OCI-LY1 (cell line): ENCODE measurements around the gene ATXN1.

Experiments used
- H2AFZ ChIP-seq: fragments of 200-600 bp; sonication (generic), shearing (Covaris generic); 2 replicates; pipeline ENCODE4 v1.6.0; 2014; ENCODE audit warnings: antibody characterized with exemption, mild to moderate bottlenecking, low read length
- H3F3A ChIP-seq: fragments of 200-600 bp; sonication (generic), shearing (Covaris generic); 2 replicates; pipeline ENCODE4 v1.6.0; 2014; ENCODE audit warnings: mild to moderate bottlenecking, antibody characterized with exemption, low read length, moderate library complexity; ENCODE audit not compliant: insufficient read depth
- H3K27ac ChIP-seq: fragments of 200-600 bp; sonication (generic); 2 replicates; pipeline ENCODE4 v1.5.1; 2014; ENCODE audit warnings: low read length, mixed run types, mild to moderate bottlenecking, low read depth; ENCODE audit not compliant: poor library complexity, severe bottlenecking
- H3K27me3 ChIP-seq: fragments of 200-600 bp; sonication (generic); 2 replicates; pipeline ENCODE4 v1.6.0; 2014; ENCODE audit warnings: antibody characterized with exemption, mild to moderate bottlenecking, low read length, moderate library complexity; ENCODE audit not compliant: insufficient read depth
- H3K36me3 ChIP-seq: fragments of 200-600 bp; sonication (generic); 2 replicates; pipeline ENCODE4 v1.6.1; 2014; ENCODE audit warnings: mild to moderate bottlenecking, antibody characterized with exemption, low read length, moderate library complexity, mixed read lengths; ENCODE audit not compliant: insufficient read depth
- H3K4me1 ChIP-seq: fragments of 200-600 bp; sonication (generic); 2 replicates; pipeline ENCODE4 v1.5.1; 2014; ENCODE audit warnings: mild to moderate bottlenecking, low read length, moderate library complexity; ENCODE audit not compliant: insufficient read depth, severe bottlenecking
- H3K4me2 ChIP-seq: fragments of 200-600 bp; sonication (generic), shearing (Covaris generic); 2 replicates; pipeline ENCODE4 v1.6.1; 2014; ENCODE audit warnings: low read length
- H3K4me3 ChIP-seq: fragments of 200-600 bp; sonication (generic); 2 replicates; pipeline ENCODE4 v1.5.1; 2014; ENCODE audit warnings: low read length, low read depth, mild to moderate bottlenecking, mixed read lengths; ENCODE audit not compliant: poor library complexity, severe bottlenecking
- H3K79me2 ChIP-seq: fragments of 200-600 bp; shearing (Covaris generic); 2 replicates; pipeline ENCODE4 v1.6.1; 2016; ENCODE audit warnings: mixed run types, low read length, mixed read lengths; ENCODE audit not compliant: insufficient read depth
- H3K9ac ChIP-seq: fragments of 200-600 bp; sonication (generic), shearing (Covaris generic); 2 replicates; pipeline ENCODE4 v1.6.1; 2014; ENCODE audit warnings: mild to moderate bottlenecking, low read length, mixed read lengths
- H3K9me2 ChIP-seq: fragments of 200-600 bp; sonication (generic), shearing (Covaris generic); 2 replicates; pipeline ENCODE4 v1.6.1; 2014; ENCODE audit warnings: low read depth, mild to moderate bottlenecking, low read length, mixed read lengths
- H3K9me3 ChIP-seq: fragments of 200-600 bp; shearing (Covaris generic); 2 replicates; pipeline ENCODE4 v1.6.1; 2014; ENCODE audit warnings: low read length, mixed read lengths
- H4K20me1 ChIP-seq: fragments of 200-600 bp; sonication (generic), shearing (Covaris generic); 2 replicates; pipeline ENCODE4 v1.6.0; 2016; ENCODE audit warnings: mild to moderate bottlenecking, low read length; ENCODE audit not compliant: insufficient read depth
- EZH2 ChIP-seq: fragments of 200-600 bp; sonication (generic), shearing (Covaris generic); IDR thresholded peaks from 2 replicates; pipeline ENCODE4 v1.8.0; 2017; ENCODE audit warnings: borderline replicate concordance, mixed run types, mild to moderate bottlenecking, antibody characterized with exemption, low read length, moderate library complexity, mixed read lengths
- TF ChIP-seq, protein P1 (sequence below): fragments of 200-600 bp; sonication (generic), shearing (Covaris generic); IDR thresholded peaks from 2 replicates; pipeline ENCODE4 v1.5.1; 2017; ENCODE audit warnings: mild to moderate bottlenecking, antibody characterized with exemption, low read length, moderate library complexity, mixed read lengths

ATXN1 gene

DNA sequence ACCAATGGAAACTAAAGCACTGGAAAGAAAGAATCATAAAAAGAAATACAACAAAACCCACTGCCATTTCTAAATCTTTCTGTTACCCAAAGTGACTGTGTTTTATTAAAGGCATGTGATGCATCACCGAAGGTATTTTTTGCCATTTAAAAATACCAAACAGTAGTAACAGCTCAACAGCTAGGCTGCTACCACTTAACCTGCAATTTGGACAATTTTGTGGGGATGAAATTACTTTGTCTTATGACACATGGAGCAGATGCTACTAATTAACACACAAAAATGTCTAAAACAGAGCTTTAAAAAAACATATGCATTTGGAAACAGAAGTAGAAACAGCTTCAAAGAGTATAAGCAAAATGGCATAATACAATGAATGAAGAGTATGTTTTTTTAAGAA lies 97.4 kb downstream of the ATXN1 start:
- H3F3A ChIP-seq: no peaks in the 10 kb centered on the region
- no peaks in the 10 kb centered on the region for H3K79me2 ChIP-seq
- no peak overlapping the region for H3K4me3 ChIP-seq
- no peaks in the 10 kb centered on the region for H3K9me2 ChIP-seq
- H3K4me1 ChIP-seq: no peaks in the 10 kb centered on the region
- H2AFZ ChIP-seq: no peak overlapping the region
- H3K9me3 ChIP-seq: no peaks in the 10 kb centered on the region
- H3K27me3 ChIP-seq: no peaks in the 10 kb centered on the region
- H3K36me3 ChIP-seq: no peaks in the 10 kb centered on the region
- no peak for TF ChIP-seq EZH2
- TF ChIP-seq, protein P1, sequence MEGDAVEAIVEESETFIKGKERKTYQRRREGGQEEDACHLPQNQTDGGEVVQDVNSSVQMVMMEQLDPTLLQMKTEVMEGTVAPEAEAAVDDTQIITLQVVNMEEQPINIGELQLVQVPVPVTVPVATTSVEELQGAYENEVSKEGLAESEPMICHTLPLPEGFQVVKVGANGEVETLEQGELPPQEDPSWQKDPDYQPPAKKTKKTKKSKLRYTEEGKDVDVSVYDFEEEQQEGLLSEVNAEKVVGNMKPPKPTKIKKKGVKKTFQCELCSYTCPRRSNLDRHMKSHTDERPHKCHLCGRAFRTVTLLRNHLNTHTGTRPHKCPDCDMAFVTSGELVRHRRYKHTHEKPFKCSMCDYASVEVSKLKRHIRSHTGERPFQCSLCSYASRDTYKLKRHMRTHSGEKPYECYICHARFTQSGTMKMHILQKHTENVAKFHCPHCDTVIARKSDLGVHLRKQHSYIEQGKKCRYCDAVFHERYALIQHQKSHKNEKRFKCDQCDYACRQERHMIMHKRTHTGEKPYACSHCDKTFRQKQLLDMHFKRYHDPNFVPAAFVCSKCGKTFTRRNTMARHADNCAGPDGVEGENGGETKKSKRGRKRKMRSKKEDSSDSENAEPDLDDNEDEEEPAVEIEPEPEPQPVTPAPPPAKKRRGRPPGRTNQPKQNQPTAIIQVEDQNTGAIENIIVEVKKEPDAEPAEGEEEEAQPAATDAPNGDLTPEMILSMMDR: no peak
- H3K9ac ChIP-seq: no peak overlapping the region
- H4K20me1 ChIP-seq: no peaks in the 10 kb centered on the region
- no peak overlapping the region for H3K27ac ChIP-seq
- no peak overlapping the region for H3K4me2 ChIP-seq

DNA sequence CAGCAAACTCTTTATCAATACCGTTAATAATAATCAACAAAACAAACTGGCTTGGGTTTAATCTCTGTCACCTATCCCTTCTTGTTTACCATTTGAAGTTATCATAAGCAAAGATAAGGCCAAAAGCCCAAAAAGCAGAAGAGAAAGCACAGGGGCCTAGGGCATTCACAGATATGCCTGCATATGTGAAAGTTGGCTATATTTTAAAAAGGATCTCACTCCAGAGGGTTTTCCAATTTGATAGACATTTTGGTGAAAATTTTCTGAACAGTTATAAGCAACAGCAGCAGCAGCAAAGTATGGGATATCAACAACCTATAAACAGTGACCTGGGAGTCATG lies 101.1 kb downstream of the ATXN1 start:
- Histone ChIP-seq H3K9me2 (no peaks in the 10 kb centered on the region), H3K36me3 (no peaks in the 10 kb centered on the region), H3K9me3 (no peaks in the 10 kb centered on the region), H3K79me2 (no peaks in the 10 kb centered on the region), H2AFZ (no peak overlapping the region), H3K4me3 (no peak overlapping the region), H3K9ac (no peak overlapping the region), H3K4me2 (no peak overlapping the region), H3F3A (no peaks in the 10 kb centered on the region), H3K4me1 (no peaks in the 10 kb centered on the region), H3K27me3 (no peaks in the 10 kb centered on the region), H3K27ac (no peak overlapping the region), H4K20me1 (no peaks in the 10 kb centered on the region)
- TF ChIP-seq, protein P1: no peak

DNA sequence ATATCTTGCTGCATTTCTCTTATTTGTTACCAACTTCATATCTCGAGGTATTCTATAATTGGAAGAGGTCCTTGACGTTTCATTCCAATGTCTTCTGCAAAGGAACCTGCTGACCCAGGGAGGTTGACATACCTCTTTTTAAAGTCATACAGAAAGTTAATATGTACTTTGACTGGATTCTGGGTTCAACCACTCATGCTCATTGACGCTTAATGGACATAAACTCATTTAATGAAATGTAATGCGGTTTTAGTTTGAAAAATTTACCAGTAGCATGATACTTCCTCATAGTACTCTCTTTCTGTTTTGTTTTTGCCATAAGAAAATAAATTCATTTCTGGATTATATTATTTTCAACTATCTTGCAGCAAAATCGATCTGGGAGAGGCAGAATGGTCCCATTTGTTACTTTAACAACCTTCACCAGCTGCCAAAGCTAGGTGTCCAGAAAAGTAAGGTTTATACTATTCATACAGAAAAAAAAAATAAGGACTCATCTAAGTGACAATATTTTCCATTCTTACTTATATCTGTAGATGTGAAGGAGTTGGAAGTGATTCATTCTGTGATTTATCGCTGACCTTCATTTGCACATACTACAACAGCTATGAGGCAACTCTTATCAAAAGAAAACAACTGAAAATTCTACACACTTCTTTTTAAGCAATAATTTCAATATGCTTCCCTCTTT lies 101.6 kb downstream of the ATXN1 start:
- no peaks in the 10 kb centered on the region for H3K9me3 ChIP-seq
- H3F3A ChIP-seq: no peaks in the 10 kb centered on the region
- H3K27me3 ChIP-seq: no peaks in the 10 kb centered on the region
- H3K4me3 ChIP-seq: no peak overlapping the region
- H2AFZ ChIP-seq: no peak overlapping the region
- H3K9me2 ChIP-seq: no peaks in the 10 kb centered on the region
- no peak overlapping the region for H3K27ac ChIP-seq
- H3K36me3 ChIP-seq: no peaks in the 10 kb centered on the region
- TF ChIP-seq EZH2: no peak
- TF ChIP-seq, protein P1: no peak
- no peak overlapping the region for H3K9ac ChIP-seq
- H3K4me2 ChIP-seq: no peak overlapping the region
- H4K20me1 ChIP-seq: no peaks in the 10 kb centered on the region
- H3K4me1 ChIP-seq: no peaks in the 10 kb centered on the region
- H3K79me2 ChIP-seq: no peaks in the 10 kb centered on the region
